H1 (cell line): ENCODE measurements around the gene ADIPOR2. TPM values are rescaled to one million over a fixed set of nuclear protein-coding genes. Genes with fewer than 3 reads are reported as not detected.

Experiments used
- CTCF ChIA-PET: fragments of 300-600 bp; sonication (Branson Sonifier 250); formaldehyde crosslinking; loops from one replicate; lab custom pipeline; 2021; ENCODE audit not compliant: partially characterized antibody; lab: Charles Lee
- POLR2A ChIA-PET: fragments of 300-600 bp; sonication (Branson Sonifier 250); formaldehyde crosslinking; loops from one replicate; lab custom pipeline; 2021; ENCODE audit warnings: inconsistent platforms; ENCODE audit not compliant: partially characterized antibody; lab: Charles Lee
- DNase-seq, 2 experiments: peaks; one replicate each; pipeline versions ENCODE4 v3.0.0 to v3.0.0-alpha.2; 2010 to 2022; ENCODE audit warnings: low spot score in 2 of 2, low read depth in 1 of 2, mixed read lengths in 1 of 2
- FAIRE-seq: peaks from 2 replicates; lab custom pipeline; 2011; peaks lifted over from hg19 to GRCh38; lab: Jason Lieb, UNC
- H2AFZ ChIP-seq: 2 replicates; pipeline ENCODE4 v1.8.1; 2012; ENCODE audit warnings: low read length, inconsistent platforms
- H2AK5ac ChIP-seq: 2 replicates; pipeline ENCODE4 v1.6.1; 2013; ENCODE audit warnings: low read depth, low read length
- H2BK120ac ChIP-seq: replicated peaks from 2 replicates; pipeline ENCODE3; 2013; ENCODE audit warnings: low read depth, low read length, inconsistent platforms
- H2BK12ac ChIP-seq: 2 replicates; pipeline ENCODE4 v1.6.1; 2013; ENCODE audit warnings: low read depth, low read length
- H2BK15ac ChIP-seq: 2 replicates; pipeline ENCODE4 v1.6.1; 2013; ENCODE audit warnings: low read length
- H2BK20ac ChIP-seq: 2 replicates; pipeline ENCODE4 v1.6.1; 2013; ENCODE audit warnings: low read length
- H2BK5ac ChIP-seq: 2 replicates; pipeline ENCODE4 v1.6.1; 2013; ENCODE audit warnings: low read depth, low read length
- H3K14ac ChIP-seq: 2 replicates; pipeline ENCODE4 v1.6.1; 2013; ENCODE audit warnings: inconsistent platforms; ENCODE audit not compliant: insufficient read length
- H3K18ac ChIP-seq: 2 replicates; pipeline ENCODE4 v1.6.1; 2013; ENCODE audit warnings: low read length; ENCODE audit errors: extremely low read depth
- H3K23ac ChIP-seq: 2 replicates; pipeline ENCODE4 v1.6.1; 2013; ENCODE audit warnings: inconsistent platforms; ENCODE audit not compliant: insufficient read length
- H3K23me2 ChIP-seq: 2 replicates; pipeline ENCODE4 v1.6.1; 2013; ENCODE audit warnings: low read depth, low read length
- H3K27ac ChIP-seq: 2 replicates; pipeline ENCODE4 v1.6.1; 2011; ENCODE audit warnings: low read depth, low read length, inconsistent platforms
- H3K27me3 ChIP-seq, 4 experiments: replicated peaks in 1 of 4; 1 replicate in 1 of 4; 2 replicates in 3 of 4; pipeline versions ENCODE4 v1.6.1 to v1.8.1; 2011 to 2013; ENCODE audit warnings: low read length in 3 of 4, mild to moderate bottlenecking in 3 of 4, inconsistent platforms in 2 of 4, mixed read lengths in 2 of 4, moderate library complexity in 1 of 4; ENCODE audit not compliant: control insufficient read depth in 3 of 4, insufficient read depth in 3 of 4; ENCODE audit errors: extremely low read depth in 1 of 4
- H3K36me3 ChIP-seq, 4 experiments: 2 replicates each; pipeline versions ENCODE4 v1.6.1 to v1.8.1; 2011 to 2013; ENCODE audit warnings: mild to moderate bottlenecking in 4 of 4, low read length in 3 of 4, moderate library complexity in 2 of 4, control low read depth in 1 of 4, inconsistent platforms in 1 of 4; ENCODE audit not compliant: insufficient read depth in 4 of 4, control insufficient read depth in 2 of 4
- H3K4ac ChIP-seq: replicated peaks from 2 replicates; pipeline ENCODE3; 2013; ENCODE audit warnings: low read length, low read depth, mixed read lengths, inconsistent platforms; ENCODE audit not compliant: insufficient read length
- H3K4me1 ChIP-seq, 4 experiments: replicated peaks in 1 of 4; 1 replicate in 1 of 4; 2 replicates in 3 of 4; pipeline versions ENCODE4 v1.6.1 to v1.8.1; 2011 to 2013; ENCODE audit warnings: low read length in 3 of 4, inconsistent platforms in 2 of 4, mixed read lengths in 1 of 4; ENCODE audit not compliant: insufficient read depth in 4 of 4, control insufficient read depth in 3 of 4
- H3K4me2 ChIP-seq, 2 experiments: 2 replicates each; pipeline versions ENCODE4 v1.6.1 to v1.8.1; 2011 to 2013; ENCODE audit warnings: low read depth in 2 of 2, low read length in 2 of 2, control low read depth in 1 of 2, inconsistent platforms in 1 of 2, mild to moderate bottlenecking in 1 of 2; ENCODE audit not compliant: insufficient read depth in 1 of 2
- H3K4me3 ChIP-seq, 4 experiments: fragments of 200-600, 300-600 bp in 1 of 4; sonication (generic), shearing (Covaris generic), sonication (Bioruptor Twin) in 1 of 4; 2 replicates each; pipeline versions ENCODE4 v1.5.1 to v1.8.1; 2011 to 2016; ENCODE audit warnings: low read length in 4 of 4, low read depth in 3 of 4, control low read depth in 2 of 4, inconsistent platforms in 2 of 4, mild to moderate bottlenecking in 2 of 4, mixed read lengths in 1 of 4, moderate library complexity in 1 of 4; ENCODE audit not compliant: insufficient read depth in 2 of 4; ENCODE audit errors: extremely low read depth in 1 of 4
- H3K56ac ChIP-seq: replicated peaks from 2 replicates; pipeline ENCODE3; 2013; ENCODE audit warnings: low read depth, mild to moderate bottlenecking, mixed read lengths, low read length, inconsistent platforms; ENCODE audit not compliant: insufficient read length
- H3K79me1 ChIP-seq: 2 replicates; pipeline ENCODE4 v1.6.1; 2013; ENCODE audit warnings: low read depth, low read length, control low read depth
- H3K79me2 ChIP-seq, 2 experiments: 2 replicates each; pipeline versions ENCODE4 v1.6.1 to v1.8.1; 2012 to 2013; ENCODE audit warnings: low read length in 2 of 2, mild to moderate bottlenecking in 2 of 2, inconsistent platforms in 1 of 2; ENCODE audit not compliant: insufficient read depth in 2 of 2, control insufficient read depth in 1 of 2
- H3K9ac ChIP-seq, 4 experiments: replicated peaks in 1 of 4; 1 replicate in 1 of 4; 2 replicates in 3 of 4; pipeline versions ENCODE4 v1.6.1 to v1.8.1; 2011 to 2013; ENCODE audit warnings: low read depth in 3 of 4, low read length in 3 of 4, control low read depth in 2 of 4, mild to moderate bottlenecking in 2 of 4, moderate library complexity in 2 of 4, inconsistent platforms in 1 of 4; ENCODE audit errors: extremely low read depth in 1 of 4
- H3K9me3 ChIP-seq, 2 experiments: 2 replicates each; pipeline versions ENCODE4 v1.6.1 to v1.8.1; 2012 to 2013; ENCODE audit warnings: mild to moderate bottlenecking in 2 of 2, moderate library complexity in 2 of 2, control low read depth in 1 of 2, inconsistent platforms in 1 of 2, low read depth in 1 of 2, low read length in 1 of 2, mixed read lengths in 1 of 2; ENCODE audit not compliant: insufficient read depth in 2 of 2
- H4K20me1 ChIP-seq, 2 experiments: replicated peaks in 1 of 2; 2 replicates each; pipeline versions ENCODE3 to v1.8.1; 2011 to 2013; ENCODE audit warnings: inconsistent platforms in 2 of 2, low read length in 2 of 2, mild to moderate bottlenecking in 1 of 2; ENCODE audit not compliant: insufficient read depth in 2 of 2, control insufficient read depth in 1 of 2
- H4K5ac ChIP-seq: 2 replicates; pipeline ENCODE4 v1.6.1; 2013; ENCODE audit warnings: low read length, low read depth, mixed read lengths, inconsistent platforms; ENCODE audit not compliant: insufficient read length
- H4K8ac ChIP-seq: 2 replicates; pipeline ENCODE4 v1.8.0; 2013; ENCODE audit warnings: mild to moderate bottlenecking, moderate library complexity, low read length, inconsistent platforms; ENCODE audit not compliant: insufficient read depth; ENCODE audit errors: extremely low read depth
- H4K91ac ChIP-seq: replicated peaks from 2 replicates; pipeline ENCODE3; 2013; ENCODE audit warnings: low read length, mixed read lengths, inconsistent platforms; ENCODE audit not compliant: insufficient read length
- CEBPB ChIP-seq: IDR thresholded peaks from 2 replicates; pipeline ENCODE4 v1.6.1; 2012; ENCODE audit warnings: low read depth, low read length
- CHD2 ChIP-seq: IDR thresholded peaks from 2 replicates; pipeline ENCODE4 v1.6.1; 2012; ENCODE audit warnings: low read length, improper control_type of control experiment
- CTBP2 ChIP-seq: IDR thresholded peaks from 2 replicates; pipeline ENCODE4 v1.7.0; 2011; ENCODE audit warnings: borderline replicate concordance, mild to moderate bottlenecking, moderate library complexity, mixed read lengths, low read length; ENCODE audit not compliant: insufficient read depth, insufficient read length
- EZH2 ChIP-seq: fragments of 200-600 bp; sonication (generic); IDR thresholded peaks from 2 replicates; pipeline ENCODE4 v1.7.1; 2012; ENCODE audit warnings: low read depth, mild to moderate bottlenecking, moderate library complexity, low read length, inconsistent platforms; ENCODE audit not compliant: severe bottlenecking
- GTF2F1 ChIP-seq: IDR thresholded peaks from 2 replicates; pipeline ENCODE4 v1.6.1; 2012; ENCODE audit warnings: low read depth, low read length, improper control_type of control experiment, borderline replicate concordance
- HDAC2 ChIP-seq, 2 experiments: fragments of 300-600 bp in 1 of 2; sonication (generic) in 1 of 2; IDR thresholded peaks; 2 replicates each; pipeline ENCODE4 v1.6.1; 2011 to 2012; ENCODE audit warnings: low read depth in 2 of 2, low read length in 2 of 2, mild to moderate bottlenecking in 2 of 2, moderate library complexity in 2 of 2, borderline replicate concordance in 1 of 2, inconsistent platforms in 1 of 2
- MAX ChIP-seq: IDR thresholded peaks from 2 replicates; pipeline ENCODE4 v1.6.1; 2012; ENCODE audit warnings: inconsistent platforms
- NRF1 ChIP-seq: IDR thresholded peaks from 2 replicates; pipeline ENCODE4 v1.6.1; 2011; ENCODE audit warnings: mild to moderate bottlenecking, low read depth, low read length, improper control_type of control experiment
- POLR2AphosphoS5 ChIP-seq: IDR thresholded peaks from 2 replicates; pipeline ENCODE4 v1.6.1; 2011; ENCODE audit warnings: low read depth, low read length
- POU5F1 ChIP-seq: IDR thresholded peaks from 2 replicates; pipeline ENCODE4 v1.6.1; 2011; ENCODE audit warnings: low read depth, mild to moderate bottlenecking, low read length, moderate library complexity
- SP2 ChIP-seq: IDR thresholded peaks from 2 replicates; pipeline ENCODE4 v1.6.1; 2012; ENCODE audit warnings: mild to moderate bottlenecking, low read length, inconsistent platforms
- WGBS, 2 experiments: shearing (Covaris generic) in 1 of 2; methylation state at CpG; one replicate each; pipeline versions ENCODE4 v1.1.6 to v1.1.7; 2013 to 2015; ENCODE audit warnings: low lambda C conversion rate in 2 of 2, mixed read lengths in 2 of 2, inconsistent platforms in 1 of 2, low coverage in 1 of 2, missing lambda C conversion rate in 1 of 2; ENCODE audit not compliant: insufficient replicate concordance in 2 of 2, insufficient coverage in 1 of 2, insufficient read length in 1 of 2; ENCODE audit errors: extremely low coverage in 1 of 2, missing lambda C conversion rate in 1 of 2; 5-methylcytosine and 5-hydroxymethylcytosine counted together
- polyA plus RNA-seq, 7 experiments: library from polyadenylated mRNA; depleted of rRNA in 3 of 7; stranded (reverse) in 5 of 7; unstranded in 2 of 7; fragments of >200 nt in 5 of 7; fragments of 200-250 nt in 2 of 7; gene quantifications; 1 replicate in 5 of 7; 2 replicates in 1 of 7; 4 replicates in 1 of 7; pipeline versions ENCODE4 v1.2.1 to v1.2.3, GENCODE V29; 2011 to 2013; ENCODE audit warnings: missing spikeins in 2 of 7, mixed read lengths in 2 of 7
- total RNA-seq: library from RNA; stranded (reverse); fragmentation: NEBNext Ultra II Directional; extraction: Animal tissue kit (Norgen Biotek cat#: 25700); gene quantifications from 2 replicates; pipeline ENCODE4 v1.2.1, GENCODE V29; 2021

The ADIPOR2 gene
- total and polyA plus RNA-seq, 2 of the 8 experiments (the other 6 are each of a cell fraction or from before 2014, with no cell fraction given): 17.5 to 50.8 TPM

- Histone ChIP-seq H3K23me2 (peaks cover 11% of the 10 kb centered on the region), H3K18ac (no peak overlapping the region)
- no peak for TF ChIP-seq EZH2
- no peak for TF ChIP-seq SP2
- TF ChIP-seq CTBP2: no peak
- no peak for TF ChIP-seq MAX
- TF ChIP-seq CEBPB: no peak
- TF ChIP-seq HDAC2 (IDR thresholded peaks at IDR 0.05; ENCODE audit: borderline replicate concordance in 1 of 2, low read depth in 2 of 2, low read length in 2 of 2): no peak
- no peak for TF ChIP-seq POU5F1
- no peak for TF ChIP-seq NRF1
- no peak for TF ChIP-seq POLR2AphosphoS5
- no peak for TF ChIP-seq CHD2
- no peak for TF ChIP-seq GTF2F1
- TF ChIP-seq, all 59 proteins: peak for 0
- H2BK5ac ChIP-seq: no peak overlapping the region
- 83% methylated on average over 19 of the region's 19 CpGs; no CpG with 5 or more reads in 1 of the 2 experiments for WGBS, 2 experiments
- no peaks in the 10 kb centered on the region for H3K79me2 ChIP-seq
- ChIA-PET POLR2A (interaction anchor here (1.0 to 1.4 kb wide), 2 partner anchors 102 to 144 kb away, joined by 3 read pairs; no protein-coding TSS in a partner anchor), CTCF (interaction anchor here (0.5 to 14.3 kb wide), 29 partner anchors 9 to 895 kb away, joined by 3 to 188 read pairs (median 3); partner anchors contain the start of genes LRTM2 and WNT5B)
- no peak overlapping the region for H2AK5ac ChIP-seq
- no peak overlapping the region for H4K91ac ChIP-seq
- H2BK15ac ChIP-seq: 0 out of 2 replicates have a peak overlapping the region, but pooled peaks have one; percentile 72
- no peak overlapping the region; a peak in 1 of 7 replicates for H3K9ac ChIP-seq
- H4K20me1 ChIP-seq: peaks cover 1 to 4% of the 10 kb centered on the region in 2 experiments
- no peak overlapping the region for H3K23ac ChIP-seq
- no peak overlapping the region for H2BK20ac ChIP-seq
- H3K14ac ChIP-seq: no peak overlapping the region
- H4K8ac ChIP-seq: no peak overlapping the region
- H3K27me3 ChIP-seq: peaks cover 1 to 11% (median 7%) of the 10 kb centered on the region in 4 experiments; a peak in 6 of 7 replicates
- no peak overlapping the region for H2AFZ ChIP-seq
- H3K79me1 ChIP-seq: no peaks in the 10 kb centered on the region
- no peaks in the 10 kb centered on the region for H3K9me3 ChIP-seq
- H3K36me3 ChIP-seq: no peaks in the 10 kb centered on the region
- no peak overlapping the region for H3K4ac ChIP-seq
- H4K5ac ChIP-seq: no peak overlapping the region
- peaks cover 3 to 10% (median 4%) of the 10 kb centered on the region in 4 experiments; a peak in 6 of 7 replicates for H3K4me1 ChIP-seq
- H2BK12ac ChIP-seq: no peak overlapping the region
- FAIRE-seq (no peak), DNase-seq (no peak)
- H3K4me3 ChIP-seq: peak overlapping the region in 1 of 4 experiments; percentile 70; a peak in 1 of 8 replicates
- H3K56ac ChIP-seq: no peak overlapping the region
- H3K4me2 ChIP-seq: peak overlapping the region; percentile 18 to 83
- no peak overlapping the region for H3K27ac ChIP-seq
- no peak overlapping the region for H2BK120ac ChIP-seq
These were observed 104.4 kb downstream of the ADIPOR2 start for GRCh38 chr12:1795221-1795784.
